Vagina (tissue), 2 donors: ENCODE measurements around the gene SMIM23. TPM values are rescaled to one million over a fixed set of nuclear protein-coding genes. Genes with fewer than 3 reads are reported as not detected.

Experiments used
- DNase-seq, 2 donors: peaks; one replicate each; pipeline ENCODE4 v3.0.0-alpha.2; 2017; ENCODE audit errors: extremely low spot score in 2 of 2
- H3K27ac ChIP-seq: fragments of 200-600 bp; sonication (generic); one replicate; pipeline ENCODE4 v1.5.1; 2019
- H3K27me3 ChIP-seq: fragments of 200-600 bp; sonication (generic); one replicate; pipeline ENCODE4 v1.5.1; 2019
- H3K36me3 ChIP-seq, 2 donors: fragments of 200-600 bp; sonication (generic); one replicate each; pipeline ENCODE4 v1.5.1; 2017 to 2019
- H3K4me1 ChIP-seq: fragments of 200-600 bp; sonication (generic); one replicate; pipeline ENCODE4 v1.5.1; 2019
- H3K4me3 ChIP-seq, 2 donors: fragments of 200-600 bp; sonication (generic); 1 replicate in 1 of 2; 2 replicates in 1 of 2; pipeline ENCODE4 v1.5.1; 2016 to 2019
- H3K9me3 ChIP-seq: fragments of 200-600 bp; sonication (generic); one replicate; pipeline ENCODE4 v1.5.1; 2019
- POLR2A ChIP-seq, 2 donors: fragments of 450-650 bp; IDR thresholded peaks; one replicate each; pipeline ENCODE4 v1.6.1; 2017; ENCODE audit warnings: antibody characterized with exemption in 2 of 2, mild to moderate bottlenecking in 2 of 2, moderate library complexity in 2 of 2
- POLR2AphosphoS5 ChIP-seq, 2 donors: sonication (generic); formaldehyde crosslinking; IDR thresholded peaks; one replicate each; pipeline ENCODE4 v1.9.0; 2017; ENCODE audit warnings: antibody characterized with exemption in 2 of 2, mild to moderate bottlenecking in 2 of 2, low read depth in 1 of 2; ENCODE audit not compliant: insufficient read depth in 1 of 2
- intact Hi-C: fragments of 100-400 bp; cut with DNase I; formaldehyde crosslinking; loops from one replicate; pipeline ENCODE4 v1.15.1; 2023
- total RNA-seq: library from RNA; depleted of rRNA; stranded (reverse); fragments of >200 nt; gene quantifications from one replicate; pipeline ENCODE4 v1.2.3, GENCODE V29; 2016
- TF ChIP-seq, protein P1 (sequence below), 3 experiments: fragments of 450-650 bp in 2 of 3; fragments of 200-600 bp in 1 of 3; sonication (generic) in 1 of 3; IDR thresholded peaks; one replicate each; pipeline ENCODE4 v1.5.1; 2017 to 2019; ENCODE audit warnings: antibody characterized with exemption in 3 of 3, mild to moderate bottlenecking in 2 of 3, moderate library complexity in 2 of 3

Gene SMIM23
- total RNA-seq, 1 donor from 2014 or later: not detected

DNA sequence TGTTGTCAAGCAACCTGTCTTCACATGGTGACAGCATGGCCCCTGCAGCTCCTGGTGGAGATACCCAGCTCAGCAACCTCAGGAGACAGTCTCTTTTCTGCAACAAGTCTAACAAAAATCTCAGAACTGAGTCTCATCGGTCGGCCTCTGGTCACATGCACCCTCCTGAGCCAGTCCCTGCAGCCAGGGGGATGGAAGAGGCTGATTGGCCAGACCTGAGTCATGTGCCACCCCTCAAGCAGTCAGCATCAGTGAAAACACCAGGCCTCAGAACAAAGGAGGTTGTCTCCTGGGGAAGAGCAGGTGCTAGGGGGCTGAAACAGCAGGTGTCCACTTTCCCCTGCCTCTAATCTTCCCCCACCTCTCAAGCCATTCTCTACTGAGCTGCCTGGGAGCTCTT lies 54.4 kb downstream of the SMIM23 start:
- Histone ChIP-seq H3K36me3 (no peaks in the 10 kb centered on the region), H3K9me3 (no peaks in the 10 kb centered on the region), H3K4me1 (peaks cover 7% of the 10 kb centered on the region), H3K27me3 (no peaks in the 10 kb centered on the region), H3K4me3 (no peak overlapping the region), H3K27ac (no peak overlapping the region)
- DNase-seq: no peak
- TF ChIP-seq POLR2A (IDR thresholded peaks at IDR 0.05) (no peak), POLR2AphosphoS5 (IDR thresholded peaks at IDR 0.05; ENCODE audit: insufficient read depth in 1 of 2, low read depth in 1 of 2) (no peak)
- TF ChIP-seq, protein P1, sequence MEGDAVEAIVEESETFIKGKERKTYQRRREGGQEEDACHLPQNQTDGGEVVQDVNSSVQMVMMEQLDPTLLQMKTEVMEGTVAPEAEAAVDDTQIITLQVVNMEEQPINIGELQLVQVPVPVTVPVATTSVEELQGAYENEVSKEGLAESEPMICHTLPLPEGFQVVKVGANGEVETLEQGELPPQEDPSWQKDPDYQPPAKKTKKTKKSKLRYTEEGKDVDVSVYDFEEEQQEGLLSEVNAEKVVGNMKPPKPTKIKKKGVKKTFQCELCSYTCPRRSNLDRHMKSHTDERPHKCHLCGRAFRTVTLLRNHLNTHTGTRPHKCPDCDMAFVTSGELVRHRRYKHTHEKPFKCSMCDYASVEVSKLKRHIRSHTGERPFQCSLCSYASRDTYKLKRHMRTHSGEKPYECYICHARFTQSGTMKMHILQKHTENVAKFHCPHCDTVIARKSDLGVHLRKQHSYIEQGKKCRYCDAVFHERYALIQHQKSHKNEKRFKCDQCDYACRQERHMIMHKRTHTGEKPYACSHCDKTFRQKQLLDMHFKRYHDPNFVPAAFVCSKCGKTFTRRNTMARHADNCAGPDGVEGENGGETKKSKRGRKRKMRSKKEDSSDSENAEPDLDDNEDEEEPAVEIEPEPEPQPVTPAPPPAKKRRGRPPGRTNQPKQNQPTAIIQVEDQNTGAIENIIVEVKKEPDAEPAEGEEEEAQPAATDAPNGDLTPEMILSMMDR (IDR thresholded peaks at IDR 0.05): no peak
- intact Hi-C loops: no loop called here

Other genes with a start within 250 kb of the SMIM23 start
- gene FBXW11, start 220.8 kb downstream of the SMIM23 start, total RNA-seq: 40.5 TPM